ACC112 (cell line): ENCODE measurements around the gene NDNF.

Experiments used
- H2AFZ ChIP-seq: fragments of 200-600 bp; sonication (generic); one replicate; pipeline ENCODE4 v1.6.0; 2017; ENCODE audit warnings: antibody characterized with exemption, low read length; ENCODE audit not compliant: unreplicated experiment
- H3K27ac ChIP-seq: fragments of 200-600 bp; sonication (generic); 2 replicates; pipeline ENCODE4 v1.5.1; 2014; ENCODE audit warnings: low read depth, mild to moderate bottlenecking, antibody characterized with exemption, low read length, moderate library complexity
- H3K27me3 ChIP-seq: fragments of 200-600 bp; sonication (generic); 2 replicates; pipeline ENCODE4 v1.6.1; 2014; ENCODE audit warnings: mild to moderate bottlenecking, antibody characterized with exemption, low read length, moderate library complexity, mixed read lengths; ENCODE audit not compliant: insufficient read depth
- H3K36me3 ChIP-seq: fragments of 200-600 bp; sonication (generic); 2 replicates; pipeline ENCODE4 v1.6.1; 2016; ENCODE audit warnings: mild to moderate bottlenecking, antibody characterized with exemption, low read length, moderate library complexity, mixed read lengths; ENCODE audit not compliant: insufficient read depth
- H3K4me1 ChIP-seq: fragments of 200-600 bp; sonication (generic); one replicate; pipeline ENCODE4 v1.6.1; 2016; ENCODE audit warnings: low read length, mixed read lengths; ENCODE audit not compliant: insufficient read depth, unreplicated experiment, control insufficient read depth
- H3K4me3 ChIP-seq: fragments of 200-600 bp; sonication (generic); 2 replicates; pipeline ENCODE4 v1.5.1; 2014; ENCODE audit warnings: mild to moderate bottlenecking, low read depth, low read length
- H3K79me2 ChIP-seq: fragments of 200-600 bp; sonication (generic); one replicate; pipeline ENCODE4 v1.6.0; 2016; ENCODE audit warnings: low read length; ENCODE audit not compliant: control insufficient read depth, unreplicated experiment, insufficient read depth

Gene NDNF, protein sequence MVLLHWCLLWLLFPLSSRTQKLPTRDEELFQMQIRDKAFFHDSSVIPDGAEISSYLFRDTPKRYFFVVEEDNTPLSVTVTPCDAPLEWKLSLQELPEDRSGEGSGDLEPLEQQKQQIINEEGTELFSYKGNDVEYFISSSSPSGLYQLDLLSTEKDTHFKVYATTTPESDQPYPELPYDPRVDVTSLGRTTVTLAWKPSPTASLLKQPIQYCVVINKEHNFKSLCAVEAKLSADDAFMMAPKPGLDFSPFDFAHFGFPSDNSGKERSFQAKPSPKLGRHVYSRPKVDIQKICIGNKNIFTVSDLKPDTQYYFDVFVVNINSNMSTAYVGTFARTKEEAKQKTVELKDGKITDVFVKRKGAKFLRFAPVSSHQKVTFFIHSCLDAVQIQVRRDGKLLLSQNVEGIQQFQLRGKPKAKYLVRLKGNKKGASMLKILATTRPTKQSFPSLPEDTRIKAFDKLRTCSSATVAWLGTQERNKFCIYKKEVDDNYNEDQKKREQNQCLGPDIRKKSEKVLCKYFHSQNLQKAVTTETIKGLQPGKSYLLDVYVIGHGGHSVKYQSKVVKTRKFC

GRCh38 chr4:121072224-121073003 lies at the start of gene NDNF:
Gene NDNF (minus strand): TSS chr4:121072535. CDS start chr4:121045837, 26,698 bp downstream.
- Histone ChIP-seq H2AFZ (peak within 1 kb of the TSS; percentile 92), H3K36me3 (no peaks in the 10 kb centered on the region), H3K79me2 (no peaks in the 10 kb centered on the region), H3K4me1 (no peaks in the 10 kb centered on the region), H3K27ac (no peak within 1 kb of the TSS), H3K4me3 (peak within 1 kb of the TSS; percentile 79), H3K27me3 (peaks cover 41% of the 10 kb centered on the region)

DNA sequence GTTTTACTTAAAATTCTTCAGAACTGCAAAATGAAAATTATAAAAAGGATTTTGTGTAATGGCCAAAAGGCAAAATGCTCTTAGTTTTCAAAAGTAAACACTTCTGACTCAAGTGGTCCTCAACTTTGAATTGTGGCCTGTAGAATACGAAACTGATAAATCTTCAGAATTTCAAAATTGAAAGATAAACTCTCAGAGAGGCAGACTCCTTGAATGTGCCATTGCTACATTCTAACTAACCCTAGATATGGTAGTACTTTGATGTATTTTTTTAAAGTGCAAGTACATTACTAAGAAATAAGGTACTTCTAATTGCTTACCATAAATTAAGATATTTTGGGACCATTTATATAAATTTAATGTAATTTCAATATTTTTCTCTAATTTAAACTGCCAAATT lies 47.4 kb upstream of the NDNF start:
- H3K4me1 ChIP-seq, result peaks cover 4% of the 10 kb centered on the region
- no peaks in the 10 kb centered on the region for H3K79me2 ChIP-seq
- H3K27me3 ChIP-seq, result no peaks in the 10 kb centered on the region
- no peaks in the 10 kb centered on the region for H3K36me3 ChIP-seq
- no peak overlapping the region for H3K4me3 ChIP-seq
- no peak overlapping the region for H3K27ac ChIP-seq
- no peak overlapping the region for H2AFZ ChIP-seq

GRCh38 chr4:121118344-121118743 lies 46.0 kb upstream of the NDNF start:
- Histone ChIP-seq H2AFZ (no peak overlapping the region), H3K27ac (no peak overlapping the region), H3K79me2 (no peaks in the 10 kb centered on the region), H3K4me1 (peaks cover 4% of the 10 kb centered on the region), H3K36me3 (no peaks in the 10 kb centered on the region), H3K4me3 (no peak overlapping the region), H3K27me3 (no peaks in the 10 kb centered on the region)

DNA sequence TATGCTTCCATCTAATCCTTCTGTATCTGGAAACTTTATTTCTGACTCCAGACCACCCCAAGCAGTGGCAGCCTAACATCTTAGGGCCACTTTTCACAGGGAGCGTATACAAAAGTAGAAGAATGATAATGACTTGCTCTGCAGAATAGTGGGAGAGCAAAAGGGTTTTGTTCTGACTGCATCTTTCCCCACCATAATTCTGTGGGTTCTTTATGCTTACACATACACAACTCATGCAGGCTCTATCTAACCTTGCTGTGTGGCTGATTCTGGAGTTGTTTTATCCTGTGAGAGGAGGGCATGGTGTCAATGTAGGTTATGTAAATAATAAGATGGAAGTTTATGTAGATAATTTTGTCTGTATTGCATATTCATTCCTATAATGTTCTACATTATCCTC lies 42.4 kb upstream of the NDNF start:
- Histone ChIP-seq H3K79me2 (no peaks in the 10 kb centered on the region), H3K27me3 (peaks cover 12% of the 10 kb centered on the region), H3K27ac (no peak overlapping the region), H3K4me1 (no peaks in the 10 kb centered on the region), H3K4me3 (no peak overlapping the region), H3K36me3 (no peaks in the 10 kb centered on the region), H2AFZ (no peak overlapping the region)

DNA sequence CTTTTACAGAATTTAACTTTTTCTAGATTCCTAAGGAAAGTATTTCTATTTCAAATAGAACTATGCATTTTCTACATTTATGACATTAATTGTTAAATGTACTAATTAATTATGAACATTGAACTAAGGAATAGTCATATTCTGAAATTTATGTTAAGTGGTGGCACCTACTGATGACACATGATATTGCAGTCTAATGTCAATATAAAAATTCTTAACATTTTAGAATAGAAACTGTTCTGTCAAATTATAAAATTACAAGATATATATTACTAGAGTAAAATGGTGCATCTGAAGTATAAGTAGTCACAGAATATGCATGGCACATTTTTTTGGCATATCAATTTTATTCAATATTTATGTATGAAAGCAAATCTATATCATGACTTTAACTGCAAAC lies 40.2 kb upstream of the NDNF start:
- no peaks in the 10 kb centered on the region for H3K36me3 ChIP-seq
- no peaks in the 10 kb centered on the region for H3K4me1 ChIP-seq
- H2AFZ ChIP-seq, result no peak overlapping the region
- no peak overlapping the region for H3K4me3 ChIP-seq
- no peak overlapping the region for H3K27ac ChIP-seq
- no peaks in the 10 kb centered on the region for H3K79me2 ChIP-seq
- H3K27me3 ChIP-seq, result peaks cover 26% of the 10 kb centered on the region

DNA sequence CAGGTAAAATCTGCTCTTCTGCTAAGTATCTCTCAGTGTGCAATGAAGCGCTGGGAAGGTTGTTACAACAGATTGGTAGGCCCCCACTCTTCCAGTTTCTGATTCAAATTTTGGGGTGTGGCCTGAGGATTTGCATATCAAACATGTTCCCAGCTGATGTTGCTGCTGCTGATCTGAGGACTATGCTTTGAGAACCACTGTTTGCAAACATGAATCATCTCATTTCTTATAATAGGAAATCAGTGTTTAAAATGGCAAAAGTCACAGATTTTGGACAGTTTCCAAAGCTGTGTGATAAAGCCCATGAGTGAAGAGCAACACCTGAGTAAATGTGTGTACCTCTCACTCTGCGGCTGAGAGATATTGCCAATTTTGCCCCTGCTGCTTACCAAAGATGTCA lies 36.2 kb upstream of the NDNF start:
- no peak overlapping the region for H3K27ac ChIP-seq
- no peak overlapping the region for H2AFZ ChIP-seq

GRCh38 chr4:121107507-121107906 lies 35.2 kb upstream of the NDNF start:
- Histone ChIP-seq H3K27ac (no peak overlapping the region), H3K4me3 (no peak overlapping the region), H3K27me3 (peaks cover 47% of the 10 kb centered on the region), H3K79me2 (no peaks in the 10 kb centered on the region), H2AFZ (no peak overlapping the region), H3K4me1 (no peaks in the 10 kb centered on the region), H3K36me3 (no peaks in the 10 kb centered on the region)

More for the DNA sequence above, 36.2 kb upstream of the NDNF start:
- no peaks in the 10 kb centered on the region for H3K4me1 ChIP-seq
- H3K79me2 ChIP-seq, result no peaks in the 10 kb centered on the region
- no peak overlapping the region for H3K4me3 ChIP-seq
- H3K27me3 ChIP-seq, result peaks cover 47% of the 10 kb centered on the region
- no peaks in the 10 kb centered on the region for H3K36me3 ChIP-seq

GRCh38 chr4:121100093-121100775 lies 27.9 kb upstream of the NDNF start:
- Histone ChIP-seq H3K27ac (no peak overlapping the region), H3K27me3 (no peaks in the 10 kb centered on the region; the same call in 1 of the 2 replicates), H2AFZ (no peak overlapping the region), H3K4me1 (peaks cover 9% of the 10 kb centered on the region), H3K36me3 (no peaks in the 10 kb centered on the region), H3K79me2 (no peaks in the 10 kb centered on the region), H3K4me3 (no peak overlapping the region)

DNA sequence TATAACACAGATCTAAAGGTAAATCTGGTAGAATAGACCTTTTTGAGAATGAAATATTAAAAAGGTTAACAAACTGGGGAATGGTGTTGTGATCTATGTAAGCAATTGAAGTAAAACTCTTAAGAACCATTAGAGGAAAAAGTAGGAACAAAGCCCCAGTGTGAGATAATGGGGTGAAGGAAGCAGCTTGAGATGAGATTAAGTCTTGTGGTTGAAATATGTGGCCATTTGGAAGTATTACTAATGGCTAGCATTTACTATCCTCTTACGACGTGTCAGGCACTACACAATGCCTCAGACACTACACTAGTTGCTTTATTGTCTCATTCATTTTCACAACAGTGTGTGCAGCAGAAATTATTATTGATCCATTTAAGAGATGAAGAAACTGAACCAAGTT lies 25.9 kb upstream of the NDNF start:
- peaks cover 9% of the 10 kb centered on the region for H3K4me1 ChIP-seq
- H3K79me2 ChIP-seq, result no peaks in the 10 kb centered on the region
- no peaks in the 10 kb centered on the region for H3K36me3 ChIP-seq
- H3K4me3 ChIP-seq, result no peak overlapping the region
- H3K27ac ChIP-seq, result no peak overlapping the region
- H3K27me3 ChIP-seq, result no peaks in the 10 kb centered on the region; the same call in 1 of the 2 replicates
- H2AFZ ChIP-seq, result no peak overlapping the region

DNA sequence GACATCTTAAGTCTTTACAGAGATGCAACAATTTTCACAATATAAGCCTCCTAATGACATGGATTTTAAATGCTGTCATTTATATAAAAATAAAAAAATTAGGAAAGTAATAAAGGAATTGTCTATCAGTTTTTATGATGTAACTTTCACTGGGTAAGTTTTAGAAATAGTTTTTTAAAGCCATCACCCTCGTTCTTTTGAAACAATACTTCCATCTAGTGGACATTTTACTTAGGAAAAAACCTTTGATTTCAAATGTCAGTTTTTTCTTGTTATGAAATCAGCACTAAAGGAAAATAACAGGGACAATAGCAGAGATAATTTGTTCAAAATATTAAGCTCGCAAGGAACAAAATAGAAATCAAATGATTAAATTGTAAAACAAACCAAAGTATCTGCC lies 24.3 kb upstream of the NDNF start:
- H3K4me3 ChIP-seq, result no peak overlapping the region

More for the DNA sequence above, 24.3 kb upstream of the NDNF start:
- peaks cover 9% of the 10 kb centered on the region for H3K4me1 ChIP-seq
- H3K36me3 ChIP-seq, result no peaks in the 10 kb centered on the region
- no peaks in the 10 kb centered on the region for H3K27me3 ChIP-seq
- no peaks in the 10 kb centered on the region for H3K79me2 ChIP-seq
- H2AFZ ChIP-seq, result no peak overlapping the region
- no peak overlapping the region for H3K27ac ChIP-seq
